Embryonic facial prominence (tissue), 1 donor: ENCODE measurements around the gene HMGCS2.
"Not testable (repeated sequence)": the region's sequence is repeated elsewhere in the genome, so short reads cannot be mapped to it uniquely, and the experiment has no call there.

Experiments
- DNase-seq: peaks from one replicate; pipeline ENCODE4 v3.0.0-alpha.2; 2016; ENCODE audit errors: extremely low spot score

HMGCS2 gene

GRCh38 chr1:119790451-119791198, 21.9 kb upstream of the HMGCS2 start:
- DNase-seq = no peak

GRCh38 chr1:119787776-119788175, 19.1 kb upstream of the HMGCS2 start:
- no peak for DNase-seq

GRCh38 chr1:119786473-119787050, 17.9 kb upstream of the HMGCS2 start:
- not testable (repeated sequence) for DNase-seq

- not testable (repeated sequence) for DNase-seq
Measured at GRCh38 chr1:119786046-119786445, 17.3 kb upstream of the HMGCS2 start.

- no peak for DNase-seq
Measured at GRCh38 chr1:119784191-119784781, 15.6 kb upstream of the HMGCS2 start.

GRCh38 chr1:119783354-119784185, 14.9 kb upstream of the HMGCS2 start:
- DNase-seq = no peak

- DNase-seq = no peak
Measured at GRCh38 chr1:119782631-119783325, 14.1 kb upstream of the HMGCS2 start.

- DNase-seq = no peak
Measured at GRCh38 chr1:119781434-119782210, 12.9 kb upstream of the HMGCS2 start.

- no peak for DNase-seq
Measured at GRCh38 chr1:119779869-119780356, 11.2 kb upstream of the HMGCS2 start.

GRCh38 chr1:119778886-119779560, 10.3 kb upstream of the HMGCS2 start:
- DNase-seq = no peak

- no peak for DNase-seq
Measured at GRCh38 chr1:119778359-119778758, 9.7 kb upstream of the HMGCS2 start.

GRCh38 chr1:119774746-119775490, 6.2 kb upstream of the HMGCS2 start:
- DNase-seq = no peak

GRCh38 chr1:119773711-119774241, 5.1 kb upstream of the HMGCS2 start:
- no peak for DNase-seq

GRCh38 chr1:119772298-119772697, 3.6 kb upstream of the HMGCS2 start:
- no peak for DNase-seq

GRCh38 chr1:119771770-119772169, 3.1 kb upstream of the HMGCS2 start:
- DNase-seq = no peak

- DNase-seq = no peak
Measured at GRCh38 chr1:119771016-119771415, 2.3 kb upstream of the HMGCS2 start.

- no peak for DNase-seq
Measured at GRCh38 chr1:119767486-119767885, 1.2 kb downstream of the HMGCS2 start.

- no peak for DNase-seq
Measured at GRCh38 chr1:119766374-119766794, 2.3 kb downstream of the HMGCS2 start.

GRCh38 chr1:119764220-119764619, 4.5 kb downstream of the HMGCS2 start:
- DNase-seq = no peak
